B cell (primary cell): ENCODE measurements around the gene ARHGAP4. TPM values are rescaled to one million over a fixed set of nuclear protein-coding genes. Genes with fewer than 3 reads are reported as not detected.
A peak's percentile ranks its signal among the peaks of the same experiment; 100 is the strongest.

Experiments
- ATAC-seq: fragments of 200-7000 bp; cut with Tn5 transposase; one replicate; pipeline ENCODE4 v1.10.0; 2021; ENCODE audit warnings: low read depth, mild to moderate bottlenecking, moderate number of reproducible peaks, moderate library complexity
- CTCF ChIA-PET: fragments of 350-600 bp; sonication (Branson Sonifier 250); formaldehyde crosslinking; loops from one replicate; lab custom pipeline; 2021; ENCODE audit warnings: antibody characterized with exemption, inconsistent platforms; lab: Charles Lee
- POLR2A ChIA-PET: fragments of 350-600 bp; sonication (Branson Sonifier 250); formaldehyde crosslinking; loops from one replicate; lab custom pipeline; 2021; ENCODE audit warnings: antibody characterized with exemption; lab: Charles Lee
- DNase-seq: peaks from one replicate; pipeline ENCODE4 v3.0.0; 2013
- H2AFZ ChIP-seq: 2 replicates; pipeline ENCODE4 v1.6.1; 2012; ENCODE audit warnings: mild to moderate bottlenecking, low read depth, low read length; ENCODE audit not compliant: insufficient read depth, poor library complexity, severe bottlenecking
- H3K27ac ChIP-seq, 2 donors: 1 replicate in 1 of 2; 2 replicates in 1 of 2; pipeline ENCODE4 v1.5.1; 2012 to 2013; ENCODE audit warnings: low read length in 2 of 2, mild to moderate bottlenecking in 2 of 2, moderate library complexity in 1 of 2
- H3K27me3 ChIP-seq, 4 experiments: fragments of 200-600 bp in 1 of 4; sonication (generic) in 1 of 4; replicated peaks in 1 of 4; 1 replicate in 2 of 4; 2 replicates in 2 of 4; pipeline versions ENCODE4 v1.6.1 to v1.7.0; 2013 to 2016; ENCODE audit warnings: low read length in 3 of 4, mild to moderate bottlenecking in 2 of 4, mixed read lengths in 1 of 4, moderate library complexity in 1 of 4; ENCODE audit not compliant: insufficient read depth in 4 of 4, control insufficient read depth in 3 of 4; ENCODE audit errors: control extremely low read depth in 1 of 4
- H3K36me3 ChIP-seq, 2 experiments: replicated peaks in 1 of 2; 1 replicate in 1 of 2; 2 replicates in 1 of 2; pipeline versions ENCODE4 v1.6.1 to v1.7.1; 2013; ENCODE audit warnings: low read length in 1 of 2; ENCODE audit not compliant: insufficient read depth in 2 of 2, control insufficient read depth in 1 of 2; ENCODE audit errors: control extremely low read depth in 1 of 2, extremely low read depth in 1 of 2
- H3K4me1 ChIP-seq, 2 donors: fragments of 200-600 bp in 1 of 2; sonication (generic) in 1 of 2; 1 replicate in 1 of 2; 2 replicates in 1 of 2; pipeline versions ENCODE4 v1.5.1 to v1.6.1; 2013 to 2017; ENCODE audit warnings: low read length in 2 of 2; ENCODE audit not compliant: control insufficient read depth in 2 of 2, insufficient read depth in 2 of 2
- H3K4me2 ChIP-seq: replicated peaks from 2 replicates; pipeline ENCODE3; 2012; ENCODE audit warnings: mild to moderate bottlenecking, low read depth, low read length; ENCODE audit not compliant: poor library complexity, severe bottlenecking
- H3K4me3 ChIP-seq, 5 experiments: fragments of 200-600 bp in 1 of 5; sonication (generic) in 1 of 5; 1 replicate in 3 of 5; 2 replicates in 2 of 5; pipeline versions ENCODE4 v1.5.1 to v1.7.0; 2011 to 2016; ENCODE audit warnings: low read length in 4 of 5, mild to moderate bottlenecking in 4 of 5, low read depth in 2 of 5, control low read depth in 1 of 5, moderate library complexity in 1 of 5; ENCODE audit not compliant: insufficient read depth in 1 of 5; ENCODE audit errors: control extremely low read depth in 1 of 5, extremely low read depth in 1 of 5
- H3K79me2 ChIP-seq: fragments of 200-600 bp; sonication (generic); one replicate; pipeline ENCODE4 v1.6.0; 2016; ENCODE audit warnings: low read length; ENCODE audit not compliant: control insufficient read depth, insufficient read depth
- H3K9ac ChIP-seq: fragments of 200-600 bp; sonication (generic); 2 replicates; pipeline ENCODE4 v1.6.1; 2017; ENCODE audit warnings: mild to moderate bottlenecking, low read length, moderate library complexity
- H3K9me3 ChIP-seq, 3 donors: one replicate each; pipeline versions ENCODE4 v1.6.1 to v1.7.1; 2013; ENCODE audit warnings: low read length in 2 of 3; ENCODE audit not compliant: control insufficient read depth in 2 of 3, insufficient read depth in 1 of 3; ENCODE audit errors: control extremely low read depth in 1 of 3
- H4K20me1 ChIP-seq: 2 replicates; pipeline ENCODE4 v1.6.0; 2012; ENCODE audit warnings: mild to moderate bottlenecking, low read length; ENCODE audit not compliant: insufficient read depth, control insufficient read depth, poor library complexity, severe bottlenecking
- H3K27ac Mint-ChIP-seq: one replicate; pipeline ENCODE4 v1.8.0; 2021; ENCODE audit warnings: mixed read lengths
- H3K27me3 Mint-ChIP-seq: one replicate; pipeline ENCODE4 v1.8.0; 2021; ENCODE audit warnings: mixed read lengths
- H3K4me1 Mint-ChIP-seq: one replicate; pipeline ENCODE4 v1.8.0; 2021; ENCODE audit warnings: mixed read lengths
- H3K4me3 Mint-ChIP-seq: one replicate; pipeline ENCODE4 v1.8.0; 2021; ENCODE audit warnings: mixed read lengths
- H3K9me3 Mint-ChIP-seq: one replicate; pipeline ENCODE4 v1.8.0; 2022; ENCODE audit warnings: mixed read lengths; ENCODE audit not compliant: insufficient read depth
- EZH2 ChIP-seq: IDR thresholded peaks from 2 replicates; pipeline ENCODE4 v1.6.1; 2012; ENCODE audit warnings: borderline replicate concordance, low read depth, mild to moderate bottlenecking, moderate library complexity, low read length; ENCODE audit not compliant: insufficient read depth, poor library complexity, severe bottlenecking
- whole genome bisulfite sequencing: methylation state at CpG from one replicate; pipeline ENCODE4 v1.1.5; 2013; ENCODE audit warnings: missing lambda C conversion rate; ENCODE audit not compliant: insufficient coverage; 5-methylcytosine and 5-hydroxymethylcytosine counted together
- intact Hi-C: fragments of 100-400 bp; cut with micrococcal nuclease; formaldehyde crosslinking; loops from one replicate; pipeline ENCODE4 v1.10.0; 2022
- polyA plus RNA-seq: library from polyadenylated mRNA; depleted of rRNA; stranded (reverse); fragments of >200 nt; gene quantifications from 2 replicates; pipeline ENCODE4 v1.2.3, GENCODE V29; 2012
- total RNA-seq, 2 donors: library from RNA; stranded (reverse); fragments of 120-200 nt in 1 of 2; gene quantifications; 1 replicate in 1 of 2; 2 replicates in 1 of 2; pipeline versions ENCODE4 v1.2.3 to v1.2.4, GENCODE V29; 2013 to 2022
- TF ChIP-seq, protein P1 (sequence below): fragments of 200-600 bp; IDR thresholded peaks from one replicate; pipeline ENCODE4 v1.8.0; 2022; ENCODE audit warnings: antibody characterized with exemption, mild to moderate bottlenecking

ARHGAP4 gene
- total and polyA plus RNA-seq, 2 donors (not counting 1 experiment from before 2014, with no cell fraction given): 242 to 711 TPM

DNA sequence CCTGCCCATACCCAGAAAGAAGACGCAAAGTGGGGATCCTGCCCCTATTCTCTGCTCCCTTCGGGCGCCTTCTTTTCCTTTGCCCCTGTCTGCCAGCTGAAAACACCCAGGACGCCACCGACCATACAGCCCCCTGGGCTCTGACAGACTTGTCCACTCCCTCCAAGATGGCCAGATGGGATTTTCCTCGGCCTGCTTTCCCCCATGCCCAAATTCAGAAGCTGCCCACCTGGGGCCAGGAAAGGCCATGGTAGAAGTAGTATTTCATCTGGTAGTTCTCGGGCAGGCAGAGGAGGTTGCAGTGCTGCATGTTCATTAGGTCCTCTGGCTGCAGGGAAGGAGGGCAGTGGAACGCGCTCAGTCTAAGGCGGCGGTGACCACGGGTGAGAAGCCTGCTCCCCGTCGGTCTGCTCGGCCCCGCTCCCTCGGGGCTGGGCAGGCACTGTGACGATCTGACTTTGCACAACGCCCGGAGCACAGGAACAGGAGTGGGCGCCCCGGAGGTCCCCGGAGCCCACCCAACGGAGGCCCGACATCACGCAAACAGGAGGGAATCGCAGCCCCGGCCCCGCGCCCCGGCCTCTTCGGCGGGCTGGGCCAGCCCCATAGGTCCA, 8.2 kb upstream of the ARHGAP4 start:
- no peaks in the 10 kb centered on the region for H3K9me3 ChIP-seq
- POLR2A ChIA-PET: interaction anchor here (1.0 to 1.3 kb wide), 3 partner anchors 10 to 37 kb away, joined by 5 read pairs; partner anchors contain the start of genes HCFC1 and RENBP
- CTCF ChIA-PET: interaction anchor here (1.0 to 7.4 kb wide), 3 partner anchors 9 to 13 kb away, joined by 3 to 59 read pairs (median 16); partner anchors contain the start of genes ARHGAP4 and RENBP
- peaks cover 0 to 23% of the 10 kb centered on the region in 2 experiments for H3K36me3 ChIP-seq
- TF ChIP-seq, protein P1, sequence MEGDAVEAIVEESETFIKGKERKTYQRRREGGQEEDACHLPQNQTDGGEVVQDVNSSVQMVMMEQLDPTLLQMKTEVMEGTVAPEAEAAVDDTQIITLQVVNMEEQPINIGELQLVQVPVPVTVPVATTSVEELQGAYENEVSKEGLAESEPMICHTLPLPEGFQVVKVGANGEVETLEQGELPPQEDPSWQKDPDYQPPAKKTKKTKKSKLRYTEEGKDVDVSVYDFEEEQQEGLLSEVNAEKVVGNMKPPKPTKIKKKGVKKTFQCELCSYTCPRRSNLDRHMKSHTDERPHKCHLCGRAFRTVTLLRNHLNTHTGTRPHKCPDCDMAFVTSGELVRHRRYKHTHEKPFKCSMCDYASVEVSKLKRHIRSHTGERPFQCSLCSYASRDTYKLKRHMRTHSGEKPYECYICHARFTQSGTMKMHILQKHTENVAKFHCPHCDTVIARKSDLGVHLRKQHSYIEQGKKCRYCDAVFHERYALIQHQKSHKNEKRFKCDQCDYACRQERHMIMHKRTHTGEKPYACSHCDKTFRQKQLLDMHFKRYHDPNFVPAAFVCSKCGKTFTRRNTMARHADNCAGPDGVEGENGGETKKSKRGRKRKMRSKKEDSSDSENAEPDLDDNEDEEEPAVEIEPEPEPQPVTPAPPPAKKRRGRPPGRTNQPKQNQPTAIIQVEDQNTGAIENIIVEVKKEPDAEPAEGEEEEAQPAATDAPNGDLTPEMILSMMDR: no peak
- no peak for TF ChIP-seq EZH2
- H4K20me1 ChIP-seq: no peaks in the 10 kb centered on the region
- H2AFZ ChIP-seq: peak overlapping the region; percentile 38
- peaks cover 13% of the 10 kb centered on the region for H3K4me1 Mint-ChIP-seq
- ATAC-seq: peak; percentile 3
- H3K9ac ChIP-seq: peak overlapping the region; percentile 67
- peak overlapping the region; percentile 83 for H3K4me2 ChIP-seq
- peak overlapping the region; percentile 81 for H3K27ac Mint-ChIP-seq
- peak overlapping the region in 4 of 5 experiments; percentile 37 to 68 (median 56) for H3K4me3 ChIP-seq
- DNase-seq: no peak
- peaks cover 7 to 20% of the 10 kb centered on the region in 2 donors for H3K4me1 ChIP-seq
- H3K27ac ChIP-seq: peak overlapping the region in 1 of 2 donors; percentile 61
- H3K27me3 Mint-ChIP-seq: no peaks in the 10 kb centered on the region
- H3K27me3 ChIP-seq: no peaks in the 10 kb centered on the region
- WGBS: 5% methylated on average over 21 of the region's 33 CpGs
- no peaks in the 10 kb centered on the region for H3K9me3 Mint-ChIP-seq
- intact Hi-C loops: no loop called here
- peaks cover 24% of the 10 kb centered on the region for H3K79me2 ChIP-seq
- peak overlapping the region; percentile 90 for H3K4me3 Mint-ChIP-seq

DNA sequence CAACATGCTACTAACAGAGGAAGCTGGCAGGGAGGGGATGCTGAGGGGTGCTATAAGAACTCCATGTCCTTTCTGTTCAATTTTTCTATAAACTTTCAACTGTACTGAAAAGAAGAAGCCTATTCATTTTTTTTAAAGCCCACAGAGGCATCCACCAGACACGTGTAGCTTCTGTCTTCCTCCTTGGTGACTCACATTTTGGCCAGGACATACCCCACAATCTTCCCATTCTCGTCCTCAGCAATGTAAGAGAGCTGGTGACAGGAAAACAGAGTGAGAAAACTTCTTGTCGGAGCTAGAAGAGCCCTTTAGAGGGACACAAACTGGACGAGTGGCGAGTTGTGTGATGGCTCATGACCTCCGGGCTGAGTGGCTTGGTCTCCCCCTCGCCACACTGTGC, 7.7 kb upstream of the ARHGAP4 start:
- WGBS: 80% methylated on average over 3 of the region's 7 CpGs
- Histone ChIP-seq H3K79me2 (peaks cover 24% of the 10 kb centered on the region), H3K27me3 (no peaks in the 10 kb centered on the region), H2AFZ (no peak overlapping the region), H3K4me3 (peak overlapping the region in 3 of 5 experiments; percentile 48 to 68 (median 63)), H3K27ac (peak overlapping the region in 1 of 2 donors; percentile 61), H3K9ac (no peak overlapping the region), H3K36me3 (peaks cover 0 to 23% of the 10 kb centered on the region in 2 experiments), H3K9me3 (no peaks in the 10 kb centered on the region), H4K20me1 (no peaks in the 10 kb centered on the region), H3K4me2 (peak overlapping the region; percentile 83), H3K4me1 (peaks cover 12 to 25% of the 10 kb centered on the region in 2 donors)
- no peaks in the 10 kb centered on the region for H3K27me3 Mint-ChIP-seq
- H3K27ac Mint-ChIP-seq: peak overlapping the region; percentile 41
- H3K9me3 Mint-ChIP-seq: no peaks in the 10 kb centered on the region
- POLR2A ChIA-PET: interaction anchor here (1.3 kb wide), 1 partner anchor 37 kb away, joined by 5 read pairs; the partner anchor contains the start of gene HCFC1
- CTCF ChIA-PET: interaction anchor here (1.0 to 7.4 kb wide), 2 partner anchors 9 to 13 kb away, joined by 3 to 59 read pairs; partner anchors contain the start of gene RENBP
- DNase-seq (no peak), ATAC-seq (no peak)
- TF ChIP-seq, protein P1: no peak
- TF ChIP-seq EZH2: no peak
- intact Hi-C loops: no loop called here
- H3K4me3 Mint-ChIP-seq: peak overlapping the region; percentile 90
- H3K4me1 Mint-ChIP-seq: peaks cover 18% of the 10 kb centered on the region
